ENCODE results near the gene PDIA5. TPM values are rescaled to one million over a fixed set of nuclear protein-coding genes. Genes with fewer than 3 reads are reported as not detected.

Gene PDIA5
- total RNA-seq, 1 experiment from 2014 or later: 24.3 TPM

GRCh38 chr3:123111640-123112039 is 44.8 kb downstream of the PDIA5 start:
- H3K9me3 Mint-ChIP-seq: no peaks in the 10 kb centered on the region; a peak in 1 of 5 replicates
- H3K4me2 ChIP-seq (ENCODE audit: insufficient read depth, insufficient read length, low read length): no peak overlapping the region
- H3K4ac ChIP-seq (ENCODE audit: low read depth, low read length): no peak overlapping the region
- H3K79me2 ChIP-seq (ENCODE audit: insufficient read depth, low read length): no peaks in the 10 kb centered on the region
- H3K56ac ChIP-seq (ENCODE audit: insufficient read length, low read depth, low read length): no peak overlapping the region
- H3K9me3 ChIP-seq (ENCODE audit: control insufficient read depth, low read depth, low read length): no peaks in the 10 kb centered on the region
- TF ChIP-seq CTCF (conservative IDR thresholded peaks at IDR 0.05): no peak
- no peak overlapping the region for H3K27ac ChIP-seq (ENCODE audit: insufficient read length, low read depth, low read length)
- H3K79me1 ChIP-seq (ENCODE audit: insufficient read depth, low read depth, low read length, poor library complexity, severe bottlenecking): no peaks in the 10 kb centered on the region
- no peak for DNase-seq
- H3K27me3 Mint-ChIP-seq (ENCODE audit: low read depth): no peaks in the 10 kb centered on the region
- H3K9ac ChIP-seq (ENCODE audit: extremely low read depth, insufficient read length, low read length): no peak overlapping the region
- H4K5ac ChIP-seq (ENCODE audit: insufficient read length, low read depth, low read length): no peak overlapping the region
- no peak overlapping the region for H3K4me3 Mint-ChIP-seq
- no peak overlapping the region for H3K23ac ChIP-seq (ENCODE audit: insufficient read length, low read depth, low read length)
- H2BK5ac ChIP-seq (ENCODE audit: insufficient read length, low read length): no peak overlapping the region
- peaks cover 21 to 37% (median 27%) of the 10 kb centered on the region in 3 experiments for H3K36me3 Mint-ChIP-seq (ENCODE audit: insufficient read depth in 1 of 3, low read depth in 3 of 3)
- H2BK15ac ChIP-seq (ENCODE audit: low read depth, low read length): no peak overlapping the region
- H2BK20ac ChIP-seq (ENCODE audit: low read depth, low read length, poor library complexity, severe bottlenecking): no peak overlapping the region
- no peak overlapping the region for H2AFZ ChIP-seq (ENCODE audit: low read length)
- H3K27me3 ChIP-seq (ENCODE audit: insufficient read depth, low read length): no peaks in the 10 kb centered on the region
- H3K4me1 Mint-ChIP-seq: peaks cover 10 to 20% of the 10 kb centered on the region in 2 experiments
- H2AK5ac ChIP-seq (ENCODE audit: insufficient read length, low read length): no peak overlapping the region
- no peaks in the 10 kb centered on the region for H3K23me2 ChIP-seq (ENCODE audit: insufficient read length, low read depth, low read length, poor library complexity, severe bottlenecking)
- no peak overlapping the region for H4K8ac ChIP-seq (replicated peaks; ENCODE audit: insufficient read length, low read depth, low read length)
- WGBS (ENCODE audit: extremely low coverage, insufficient read length, low lambda C conversion rate): no CpG with 5 or more reads among the region's 6 CpGs
- H3T11ph ChIP-seq (ENCODE audit: low read length): no peak overlapping the region
- H2BK12ac ChIP-seq (ENCODE audit: insufficient read length, low read depth, low read length): no peak overlapping the region
- no peak overlapping the region for H3K14ac ChIP-seq (ENCODE audit: insufficient read depth, low read length)
- no peak overlapping the region for H3K18ac ChIP-seq (ENCODE audit: insufficient read length, low read depth, low read length)
- H3K27ac Mint-ChIP-seq: no peak overlapping the region
- H2BK120ac ChIP-seq (ENCODE audit: low read depth, low read length, poor library complexity, severe bottlenecking): no peak overlapping the region
- H3K4me1 ChIP-seq (ENCODE audit: insufficient read depth, low read length): no peaks in the 10 kb centered on the region
- no peaks in the 10 kb centered on the region for H4K20me1 ChIP-seq (ENCODE audit: control insufficient read depth, insufficient read depth, insufficient read length)
- H4K91ac ChIP-seq (ENCODE audit: insufficient read length, low read depth, low read length): no peak overlapping the region

Measured in H9 (cell line).